ENCODE measurements around the gene CDK2. TPM values are rescaled to one million over a fixed set of nuclear protein-coding genes. Genes with fewer than 3 reads are reported as not detected.

Gene CDK2
- polyA plus RNA-seq, 1 donor, result 55.5 TPM

GRCh38 chr12:55929306-55929791, 37.3 kb upstream of the CDK2 start:
- Histone ChIP-seq H3K4me3 (ENCODE audit: low read length) (no peak overlapping the region), H3K4me1 (ENCODE audit: control insufficient read depth, insufficient read depth, low read length) (peaks cover 35% of the 10 kb centered on the region), H3K27ac (ENCODE audit: low read length) (peak overlapping the region; percentile 44), H3K9me3 (ENCODE audit: control insufficient read depth, low read depth, low read length) (no peaks in the 10 kb centered on the region), H3K36me3 (ENCODE audit: control insufficient read depth, insufficient read depth, low read length) (peaks cover 4% of the 10 kb centered on the region), H3K27me3 (ENCODE audit: control insufficient read depth, insufficient read depth, low read length) (no peaks in the 10 kb centered on the region)
- DNase-seq, result peak in 1 of 2 donors; percentile 26
- no CpG with 5 or more reads among the region's 8 CpGs for WGBS (ENCODE audit: insufficient coverage, low lambda C conversion rate)

GRCh38 chr12:55930771-55931316, 35.8 kb upstream of the CDK2 start, which contains the start of gene DGKA:
Gene DGKA, plus strand, starts transcription at chr12:55931162. Its CDS starts 5,342 bp downstream, at chr12:55936504.
- H3K27me3 ChIP-seq (ENCODE audit: control insufficient read depth, insufficient read depth, low read length), result peaks cover 7% of the 10 kb centered on the region
- DNase-seq, result peak; percentile 49 to 80
- no peaks in the 10 kb centered on the region for H3K36me3 ChIP-seq (ENCODE audit: control insufficient read depth, insufficient read depth, low read length)
- H3K4me1 ChIP-seq (ENCODE audit: control insufficient read depth, insufficient read depth, low read length), result peaks cover 35% of the 10 kb centered on the region
- WGBS (ENCODE audit: insufficient coverage, low lambda C conversion rate), result no CpG with 5 or more reads among the region's 3 CpGs
- peak within 1 kb of the TSS; percentile 50 for H3K4me3 ChIP-seq (ENCODE audit: low read length)
- peak within 1 kb of the TSS; percentile 71 for H3K27ac ChIP-seq (ENCODE audit: low read length)
- no peaks in the 10 kb centered on the region for H3K9me3 ChIP-seq (ENCODE audit: control insufficient read depth, low read depth, low read length)

- H3K27ac ChIP-seq (ENCODE audit: low read length), result peak overlapping the region; percentile 71
- H3K4me3 ChIP-seq (ENCODE audit: low read length), result peak overlapping the region; percentile 50
- H3K27me3 ChIP-seq (ENCODE audit: control insufficient read depth, insufficient read depth, low read length), result peaks cover 9% of the 10 kb centered on the region
- peak in 1 of 2 donors; percentile 61 for DNase-seq
- peaks cover 35% of the 10 kb centered on the region for H3K4me1 ChIP-seq (ENCODE audit: control insufficient read depth, insufficient read depth, low read length)
- H3K9me3 ChIP-seq (ENCODE audit: control insufficient read depth, low read depth, low read length), result no peaks in the 10 kb centered on the region
- WGBS (ENCODE audit: insufficient coverage, low lambda C conversion rate), result 17% methylated on average over 3 of the region's 10 CpGs
- H3K36me3 ChIP-seq (ENCODE audit: control insufficient read depth, insufficient read depth, low read length), result no peaks in the 10 kb centered on the region
Observed at GRCh38 chr12:55931317-55931779, 35.3 kb upstream of the CDK2 start.

GRCh38 chr12:55931780-55932550, 34.7 kb upstream of the CDK2 start:
- no CpG with 5 or more reads among the region's 60 CpGs for WGBS (ENCODE audit: insufficient coverage, low lambda C conversion rate)
- Histone ChIP-seq H3K36me3 (ENCODE audit: control insufficient read depth, insufficient read depth, low read length) (no peaks in the 10 kb centered on the region), H3K27me3 (ENCODE audit: control insufficient read depth, insufficient read depth, low read length) (peaks cover 11% of the 10 kb centered on the region), H3K9me3 (ENCODE audit: control insufficient read depth, low read depth, low read length) (no peaks in the 10 kb centered on the region), H3K4me1 (ENCODE audit: control insufficient read depth, insufficient read depth, low read length) (peaks cover 35% of the 10 kb centered on the region), H3K27ac (ENCODE audit: low read length) (peak overlapping the region; percentile 71), H3K4me3 (ENCODE audit: low read length) (peak overlapping the region; percentile 50)
- peak; percentile 48 to 54 for DNase-seq

GRCh38 chr12:55932551-55932910, 34.1 kb upstream of the CDK2 start:
- Histone ChIP-seq H3K27me3 (ENCODE audit: control insufficient read depth, insufficient read depth, low read length) (peaks cover 11% of the 10 kb centered on the region), H3K36me3 (ENCODE audit: control insufficient read depth, insufficient read depth, low read length) (no peaks in the 10 kb centered on the region), H3K9me3 (ENCODE audit: control insufficient read depth, low read depth, low read length) (no peaks in the 10 kb centered on the region), H3K4me1 (ENCODE audit: control insufficient read depth, insufficient read depth, low read length) (peaks cover 35% of the 10 kb centered on the region), H3K27ac (ENCODE audit: low read length) (no peak overlapping the region), H3K4me3 (ENCODE audit: low read length) (peak overlapping the region; percentile 50)
- no CpG with 5 or more reads among the region's 4 CpGs for WGBS (ENCODE audit: insufficient coverage, low lambda C conversion rate)
- DNase-seq, result peak in 1 of 2 donors; percentile 55

- no peak overlapping the region for H3K27ac ChIP-seq (ENCODE audit: low read length)
- peaks cover 11% of the 10 kb centered on the region for H3K27me3 ChIP-seq (ENCODE audit: control insufficient read depth, insufficient read depth, low read length)
- no CpG with 5 or more reads among the region's 7 CpGs for WGBS (ENCODE audit: insufficient coverage, low lambda C conversion rate)
- no peaks in the 10 kb centered on the region for H3K36me3 ChIP-seq (ENCODE audit: control insufficient read depth, insufficient read depth, low read length)
- H3K9me3 ChIP-seq (ENCODE audit: control insufficient read depth, low read depth, low read length), result no peaks in the 10 kb centered on the region
- peak in 1 of 2 donors; percentile 35 for DNase-seq
- H3K4me1 ChIP-seq (ENCODE audit: control insufficient read depth, insufficient read depth, low read length), result peaks cover 35% of the 10 kb centered on the region
- H3K4me3 ChIP-seq (ENCODE audit: low read length), result no peak overlapping the region
Observed at GRCh38 chr12:55933169-55933798, 33.3 kb upstream of the CDK2 start.

- WGBS (ENCODE audit: insufficient coverage, low lambda C conversion rate), result no CpG with 5 or more reads among the region's 1 CpG
- H3K9me3 ChIP-seq (ENCODE audit: control insufficient read depth, low read depth, low read length), result no peaks in the 10 kb centered on the region
- H3K27ac ChIP-seq (ENCODE audit: low read length), result no peak overlapping the region
- peaks cover 29% of the 10 kb centered on the region for H3K4me1 ChIP-seq (ENCODE audit: control insufficient read depth, insufficient read depth, low read length)
- peaks cover 11% of the 10 kb centered on the region for H3K27me3 ChIP-seq (ENCODE audit: control insufficient read depth, insufficient read depth, low read length)
- no peak overlapping the region for H3K4me3 ChIP-seq (ENCODE audit: low read length)
- no peaks in the 10 kb centered on the region for H3K36me3 ChIP-seq (ENCODE audit: control insufficient read depth, insufficient read depth, low read length)
- peak in 1 of 2 donors; percentile 62 for DNase-seq
Observed at GRCh38 chr12:55933799-55934742, 32.6 kb upstream of the CDK2 start.

GRCh38 chr12:55934773-55935172, 31.9 kb upstream of the CDK2 start:
- Histone ChIP-seq H3K4me1 (ENCODE audit: control insufficient read depth, insufficient read depth, low read length) (peaks cover 24% of the 10 kb centered on the region), H3K4me3 (ENCODE audit: low read length) (no peak overlapping the region), H3K27ac (ENCODE audit: low read length) (no peak overlapping the region), H3K27me3 (ENCODE audit: control insufficient read depth, insufficient read depth, low read length) (peaks cover 11% of the 10 kb centered on the region), H3K36me3 (ENCODE audit: control insufficient read depth, insufficient read depth, low read length) (no peaks in the 10 kb centered on the region), H3K9me3 (ENCODE audit: control insufficient read depth, low read depth, low read length) (no peaks in the 10 kb centered on the region)
- no peak for DNase-seq
- no CpG with 5 or more reads among the region's 1 CpG for WGBS (ENCODE audit: insufficient coverage, low lambda C conversion rate)

- Histone ChIP-seq H3K4me1 (ENCODE audit: control insufficient read depth, insufficient read depth, low read length) (peaks cover 29% of the 10 kb centered on the region), H3K4me3 (ENCODE audit: low read length) (peak overlapping the region; percentile 12)
- 60% methylated on average over 1 of the region's 26 CpGs for WGBS (ENCODE audit: insufficient coverage, low lambda C conversion rate)
Observed at GRCh38 chr12:55935738-55936151, 30.9 kb upstream of the CDK2 start.

More at GRCh38 chr12:55935738-55936151, 30.9 kb upstream of the CDK2 start:
- H3K9me3 ChIP-seq (ENCODE audit: control insufficient read depth, low read depth, low read length), result no peaks in the 10 kb centered on the region
- DNase-seq, result no peak
- no peak overlapping the region for H3K27ac ChIP-seq (ENCODE audit: low read length)
- no peaks in the 10 kb centered on the region for H3K36me3 ChIP-seq (ENCODE audit: control insufficient read depth, insufficient read depth, low read length)
- H3K27me3 ChIP-seq (ENCODE audit: control insufficient read depth, insufficient read depth, low read length), result peaks cover 11% of the 10 kb centered on the region
